Fibroblast of mammary gland (primary cell): Measurements from ENCODE around the gene DEAF1.
"Not testable (repeated sequence)": the region's sequence is repeated elsewhere in the genome, so short reads cannot be mapped to it uniquely, and the experiment has no call there.

Experiments used
- DNase-seq: peaks from one replicate; pipeline ENCODE4 v3.0.0-alpha.2; 2010; ENCODE audit warnings: low read depth
- H3K4me3 ChIP-seq: 2 replicates; pipeline ENCODE4 v1.5.1; 2011; ENCODE audit warnings: low read depth, mild to moderate bottlenecking, low read length, moderate library complexity; ENCODE audit not compliant: control insufficient read depth
- TF ChIP-seq, protein P1 (sequence below): conservative IDR thresholded peaks from 2 replicates; pipeline ENCODE4 v1.5.1; 2011; ENCODE audit warnings: low read depth, low read length, inconsistent platforms; ENCODE audit not compliant: control insufficient read depth, insufficient read depth

DEAF1 gene

DNA sequence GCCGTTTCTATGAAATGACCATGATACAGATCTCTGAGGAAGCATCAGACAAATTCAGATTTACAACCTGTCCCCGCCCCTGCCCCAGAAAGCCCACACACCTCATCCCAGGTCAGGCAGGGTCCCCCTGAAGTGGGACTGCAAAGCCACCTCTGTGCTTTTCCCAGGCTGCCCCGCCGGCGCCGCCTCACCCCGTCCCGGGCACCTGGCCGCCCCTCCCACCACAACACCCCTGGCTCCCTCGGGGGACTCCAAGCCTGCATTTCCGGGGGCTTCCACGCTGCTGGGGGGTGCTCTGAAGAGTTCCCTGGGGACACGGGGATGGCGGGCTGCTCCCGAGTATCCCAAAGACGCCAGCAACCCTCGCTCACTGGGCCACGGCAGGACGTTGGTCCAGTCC is 34.7 kb downstream of the DEAF1 start:
- no peak overlapping the region for H3K4me3 ChIP-seq
- TF ChIP-seq, protein P1, sequence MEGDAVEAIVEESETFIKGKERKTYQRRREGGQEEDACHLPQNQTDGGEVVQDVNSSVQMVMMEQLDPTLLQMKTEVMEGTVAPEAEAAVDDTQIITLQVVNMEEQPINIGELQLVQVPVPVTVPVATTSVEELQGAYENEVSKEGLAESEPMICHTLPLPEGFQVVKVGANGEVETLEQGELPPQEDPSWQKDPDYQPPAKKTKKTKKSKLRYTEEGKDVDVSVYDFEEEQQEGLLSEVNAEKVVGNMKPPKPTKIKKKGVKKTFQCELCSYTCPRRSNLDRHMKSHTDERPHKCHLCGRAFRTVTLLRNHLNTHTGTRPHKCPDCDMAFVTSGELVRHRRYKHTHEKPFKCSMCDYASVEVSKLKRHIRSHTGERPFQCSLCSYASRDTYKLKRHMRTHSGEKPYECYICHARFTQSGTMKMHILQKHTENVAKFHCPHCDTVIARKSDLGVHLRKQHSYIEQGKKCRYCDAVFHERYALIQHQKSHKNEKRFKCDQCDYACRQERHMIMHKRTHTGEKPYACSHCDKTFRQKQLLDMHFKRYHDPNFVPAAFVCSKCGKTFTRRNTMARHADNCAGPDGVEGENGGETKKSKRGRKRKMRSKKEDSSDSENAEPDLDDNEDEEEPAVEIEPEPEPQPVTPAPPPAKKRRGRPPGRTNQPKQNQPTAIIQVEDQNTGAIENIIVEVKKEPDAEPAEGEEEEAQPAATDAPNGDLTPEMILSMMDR = no peak
- DNase-seq = no peak

DNA sequence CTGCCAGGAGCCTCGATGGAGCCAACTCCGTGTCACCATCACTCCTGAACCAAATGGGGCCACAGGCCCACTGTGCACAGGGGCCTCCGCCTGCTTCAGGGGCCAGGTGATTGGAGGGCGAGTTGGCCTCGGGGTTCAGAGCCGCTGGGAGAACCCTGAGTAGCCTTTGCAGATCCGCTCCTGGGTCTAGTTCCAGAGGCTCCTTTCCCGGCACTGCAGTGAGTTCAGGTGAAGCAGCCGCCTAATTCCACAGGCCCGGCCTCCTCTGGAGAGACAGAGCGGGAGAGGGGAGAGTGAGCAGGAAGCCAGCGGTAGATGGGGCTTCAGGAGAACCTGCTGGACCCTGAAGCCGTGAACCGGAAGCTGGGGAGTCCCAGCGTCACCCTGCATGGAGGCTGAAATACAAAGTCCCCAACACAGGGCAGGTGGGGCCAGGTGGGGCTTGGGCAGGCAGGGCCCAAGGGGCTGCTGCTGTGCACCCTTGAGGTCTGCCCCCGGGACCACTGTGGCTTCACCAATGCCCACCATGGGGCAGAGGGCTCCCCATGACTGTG is 35.4 kb downstream of the DEAF1 start:
- no peak for DNase-seq
- TF ChIP-seq, protein P1 = no peak
- no peak overlapping the region for H3K4me3 ChIP-seq

DNA sequence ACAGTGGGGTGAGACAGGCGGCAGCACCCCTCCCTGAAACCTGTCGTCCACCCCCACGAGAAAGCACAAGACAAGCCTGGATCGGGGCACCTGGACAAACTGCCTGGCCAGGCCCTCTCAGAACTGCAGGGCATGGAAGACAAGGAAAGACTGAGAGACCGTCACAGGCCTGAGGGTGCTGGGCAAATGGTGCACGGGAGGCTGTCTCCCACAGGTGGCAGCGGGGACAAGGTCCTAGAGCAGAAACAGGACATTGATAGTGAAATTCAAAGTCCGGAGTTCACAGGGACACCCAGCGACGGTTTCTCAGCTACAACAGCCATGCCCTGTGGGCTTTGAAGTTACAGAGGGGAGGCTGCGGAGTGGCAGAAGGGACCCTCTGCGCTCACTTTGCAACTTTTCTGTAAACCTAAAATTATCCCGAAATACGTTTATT is 37.3 kb downstream of the DEAF1 start:
- TF ChIP-seq, protein P1 = no peak
- no peak for DNase-seq

DNA sequence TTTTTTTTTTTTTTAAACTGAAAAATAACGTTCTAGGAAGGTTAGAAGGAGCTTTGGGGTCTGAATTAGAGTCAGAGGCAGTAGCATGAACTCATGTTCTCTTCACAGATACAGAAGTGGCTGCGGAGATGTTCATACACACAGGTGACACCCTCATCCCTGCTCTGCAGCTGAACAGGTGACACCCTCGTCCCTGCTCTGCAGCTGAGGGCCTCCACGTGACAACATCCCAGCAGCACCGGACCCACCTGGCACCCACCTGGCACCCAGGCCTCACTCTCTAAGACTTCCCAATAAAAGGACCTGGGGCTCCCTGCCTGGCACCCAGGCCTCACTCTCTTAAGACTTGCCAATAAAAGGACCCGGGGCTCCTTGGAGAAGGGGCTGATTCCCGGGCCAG is 38.2 kb downstream of the DEAF1 start:
- no peak overlapping the region for H3K4me3 ChIP-seq
- TF ChIP-seq, protein P1 = no peak
- no peak for DNase-seq

More for the DNA sequence above, 37.3 kb downstream of the DEAF1 start:
- H3K4me3 ChIP-seq = no peak overlapping the region

DNA sequence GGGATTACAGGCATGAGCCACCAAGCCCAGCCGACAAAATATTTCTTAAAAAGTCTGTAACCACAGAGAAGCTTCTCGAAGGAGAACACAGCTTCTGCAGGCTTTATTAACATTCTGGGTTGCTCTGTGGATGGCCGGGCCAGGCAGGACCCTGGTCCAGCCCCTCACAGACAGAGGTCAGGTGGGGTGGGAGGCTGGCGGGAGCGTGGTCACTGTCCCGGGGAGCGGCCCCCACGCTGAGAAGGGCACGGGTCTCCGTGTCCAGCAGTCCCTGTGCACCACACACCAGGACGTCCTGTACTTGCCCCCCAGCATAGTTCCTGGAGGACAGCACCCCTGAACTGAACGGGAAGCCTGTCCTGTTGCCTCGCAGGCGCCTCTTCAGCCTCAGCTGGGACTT is 38.6 kb downstream of the DEAF1 start:
- no peak overlapping the region for H3K4me3 ChIP-seq
- TF ChIP-seq, protein P1 = no peak
- DNase-seq = no peak

DNA sequence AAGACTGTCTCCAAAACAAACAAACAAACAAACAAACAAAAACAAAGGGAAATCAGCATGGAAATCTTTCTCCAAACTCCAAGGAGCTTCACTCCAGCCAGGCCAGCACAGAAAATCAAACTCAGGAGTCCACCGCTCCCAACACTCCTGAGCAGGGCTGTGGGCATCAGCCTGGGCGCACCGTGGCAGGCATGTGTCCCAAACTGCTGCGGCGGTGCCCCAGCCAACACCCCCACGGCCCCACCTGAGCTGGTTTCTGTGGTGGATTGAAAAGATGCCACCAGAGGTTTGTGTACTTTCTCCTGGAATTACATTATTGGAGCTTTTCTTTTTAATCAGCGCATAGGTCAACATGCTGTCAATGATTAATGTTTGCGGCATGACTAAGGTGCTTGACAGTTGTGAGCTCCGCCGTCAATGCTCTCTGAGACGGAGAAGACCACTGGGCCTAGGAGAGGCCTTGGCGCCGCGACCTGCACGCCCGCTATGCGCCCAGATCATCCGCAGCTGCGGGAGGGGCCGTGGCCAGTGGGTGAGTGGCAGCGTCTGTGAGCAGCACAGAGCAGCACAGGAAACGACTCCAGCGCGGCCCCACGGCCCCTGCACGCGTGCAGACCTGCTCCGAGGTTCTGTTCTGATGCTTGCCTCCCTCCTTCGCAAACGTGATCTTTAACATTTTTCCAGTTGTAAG is 39.8 kb downstream of the DEAF1 start:
- DNase-seq = no peak
- no peak overlapping the region for H3K4me3 ChIP-seq
- TF ChIP-seq, protein P1 = no peak

DNA sequence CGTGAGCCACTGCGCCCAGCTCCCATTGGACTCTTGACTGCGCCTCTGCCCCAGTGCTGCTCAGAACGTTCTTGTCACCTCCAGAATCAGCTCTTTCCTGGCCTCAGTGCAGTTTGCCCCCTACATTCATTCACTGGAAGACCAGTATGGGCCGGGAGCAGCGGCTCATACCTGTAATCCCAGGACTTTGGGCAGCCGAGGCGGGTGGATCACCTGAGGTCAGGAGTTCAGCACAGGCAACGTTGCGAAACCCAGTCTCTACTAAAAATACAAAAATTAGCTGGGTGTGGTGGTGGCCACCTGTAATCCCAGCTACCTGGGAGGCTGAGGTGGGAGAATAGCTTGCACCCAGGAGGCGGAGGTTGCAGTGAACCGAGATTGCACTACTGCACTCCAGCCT is 40.6 kb downstream of the DEAF1 start:
- not testable (repeated sequence) for DNase-seq, H3K4me3 ChIP-seq
